CD14-positive monocyte (primary cell): Measurements from ENCODE around the gene EPPIN. TPM values are rescaled to one million over a fixed set of nuclear protein-coding genes. Genes with fewer than 3 reads are reported as not detected.

Experiments
- DNase-seq, 3 donors: peaks; one replicate each; pipeline ENCODE4 v3.0.0-alpha.2; 2011 to 2022
- H2AFZ ChIP-seq: 2 replicates; pipeline ENCODE4 v1.6.0; 2012; ENCODE audit warnings: mild to moderate bottlenecking, low read depth, low read length, inconsistent platforms; ENCODE audit not compliant: insufficient read depth, poor library complexity, severe bottlenecking
- H3K27ac ChIP-seq, 2 donors: 1 replicate in 1 of 2; 2 replicates in 1 of 2; pipeline ENCODE4 v1.5.1; 2012 to 2013; ENCODE audit warnings: low read length in 2 of 2, control low read depth in 1 of 2, inconsistent platforms in 1 of 2, low read depth in 1 of 2, mild to moderate bottlenecking in 1 of 2
- H3K27me3 ChIP-seq, 2 donors: one replicate each; pipeline versions ENCODE4 v1.6.0 to v1.6.1; 2011 to 2013; ENCODE audit warnings: low read length in 2 of 2; ENCODE audit not compliant: control insufficient read depth in 2 of 2, insufficient read depth in 2 of 2
- H3K36me3 ChIP-seq, 2 donors: replicated peaks in 1 of 2; 1 replicate in 1 of 2; 2 replicates in 1 of 2; pipeline versions ENCODE4 v1.5.1 to v1.6.1; 2012 to 2013; ENCODE audit warnings: low read length in 2 of 2, control low read depth in 1 of 2, inconsistent platforms in 1 of 2, mild to moderate bottlenecking in 1 of 2; ENCODE audit not compliant: insufficient read depth in 2 of 2, control insufficient read depth in 1 of 2
- H3K4me1 ChIP-seq, 2 donors: 1 replicate in 1 of 2; 2 replicates in 1 of 2; pipeline versions ENCODE4 v1.5.1 to v1.6.1; 2012 to 2013; ENCODE audit warnings: low read length in 2 of 2, control low read depth in 1 of 2, inconsistent platforms in 1 of 2, mild to moderate bottlenecking in 1 of 2, moderate library complexity in 1 of 2; ENCODE audit not compliant: insufficient read depth in 2 of 2, control insufficient read depth in 1 of 2
- H3K4me2 ChIP-seq: replicated peaks from 2 replicates; pipeline ENCODE3; 2012; ENCODE audit warnings: low read length, moderate library complexity, mild to moderate bottlenecking; ENCODE audit not compliant: poor library complexity, severe bottlenecking; ENCODE audit errors: extremely low read depth
- H3K4me3 ChIP-seq, 3 experiments: fragments of 200-600 bp in 1 of 3; sonication (generic) in 1 of 3; replicated peaks in 1 of 3; 1 replicate in 2 of 3; 2 replicates in 1 of 3; pipeline ENCODE4 v1.5.1; 2011 to 2013; ENCODE audit warnings: low read length in 3 of 3, mild to moderate bottlenecking in 3 of 3, control low read depth in 2 of 3, low read depth in 2 of 3, inconsistent platforms in 1 of 3, moderate library complexity in 1 of 3
- H3K79me2 ChIP-seq: 2 replicates; pipeline ENCODE4 v1.6.0; 2012; ENCODE audit warnings: mild to moderate bottlenecking, control low read depth, inconsistent platforms, low read length, moderate library complexity; ENCODE audit not compliant: insufficient read depth
- H3K9ac ChIP-seq: 2 replicates; pipeline ENCODE4 v1.6.0; 2017; ENCODE audit warnings: low read length, mild to moderate bottlenecking; ENCODE audit not compliant: insufficient read depth, poor library complexity, severe bottlenecking
- H3K9me3 ChIP-seq, 2 donors: replicated peaks in 1 of 2; 1 replicate in 1 of 2; 2 replicates in 1 of 2; pipeline versions ENCODE4 v1.5.1 to v1.6.1; 2012 to 2013; ENCODE audit warnings: low read length in 2 of 2, control low read depth in 1 of 2; ENCODE audit not compliant: control insufficient read depth in 1 of 2, insufficient read depth in 1 of 2
- H4K20me1 ChIP-seq: 2 replicates; pipeline ENCODE4 v1.6.0; 2012; ENCODE audit warnings: mild to moderate bottlenecking, low read length, control low read depth, moderate library complexity; ENCODE audit not compliant: insufficient read depth
- H3K27ac Mint-ChIP-seq, 7 donors: one replicate each; pipeline ENCODE4 v1.8.0; 2020; ENCODE audit warnings: mild to moderate bottlenecking in 7 of 7, mixed read lengths in 7 of 7, moderate library complexity in 6 of 7, inconsistent platforms in 2 of 7
- H3K27me3 Mint-ChIP-seq, 3 donors: one replicate each; pipeline ENCODE4 v1.8.0; 2021 to 2022; ENCODE audit warnings: low read depth in 3 of 3, mild to moderate bottlenecking in 3 of 3, mixed read lengths in 3 of 3, moderate library complexity in 3 of 3, inconsistent platforms in 1 of 3
- H3K36me3 Mint-ChIP-seq, 2 donors: one replicate each; pipeline ENCODE4 v1.8.0; 2020; ENCODE audit warnings: mixed read lengths in 2 of 2, inconsistent platforms in 1 of 2, mild to moderate bottlenecking in 1 of 2
- H3K4me1 Mint-ChIP-seq: one replicate; pipeline ENCODE4 v1.8.0; 2020; ENCODE audit warnings: mild to moderate bottlenecking, mixed read lengths
- H3K4me3 Mint-ChIP-seq, 2 donors: one replicate each; pipeline ENCODE4 v1.8.0; 2020; ENCODE audit warnings: mild to moderate bottlenecking in 2 of 2, mixed read lengths in 2 of 2, moderate library complexity in 1 of 2
- H3K9me3 Mint-ChIP-seq, 7 donors: one replicate each; pipeline ENCODE4 v1.8.0; 2020 to 2022; ENCODE audit warnings: mixed read lengths in 7 of 7, mild to moderate bottlenecking in 6 of 7, moderate library complexity in 6 of 7, inconsistent platforms in 2 of 7
- WGBS: methylation state at CpG from one replicate; pipeline ENCODE4 v1.1.5; 2013; ENCODE audit warnings: missing lambda C conversion rate; ENCODE audit not compliant: insufficient coverage; 5-methylcytosine and 5-hydroxymethylcytosine counted together
- intact Hi-C, 2 donors: fragments of 100-400 bp; cut with micrococcal nuclease; formaldehyde crosslinking; loops; one replicate each; pipeline versions ENCODE4 v1.15.0 to v1.15.1; 2023
- polyA plus RNA-seq, 3 donors: library from polyadenylated mRNA; depleted of rRNA in 1 of 3; unstranded in 2 of 3; stranded (reverse) in 1 of 3; fragments of 300-500 nt in 2 of 3; fragments of >200 nt in 1 of 3; fragmentation: Illumina TruSeq in 2 of 3; gene quantifications; 1 replicate in 2 of 3; 2 replicates in 1 of 3; pipeline ENCODE4 v1.2.3, GENCODE V29; 2012 to 2021
- TF ChIP-seq, protein P1 (sequence below): fragments of 200-600 bp; IDR thresholded peaks from one replicate; pipeline ENCODE4 v1.8.0; 2022; ENCODE audit warnings: antibody characterized with exemption, mild to moderate bottlenecking

EPPIN gene
- polyA plus RNA-seq, 3 donors = not detected

GRCh38 chr20:45507011-45507820 lies 40.0 kb downstream of the EPPIN start:
- Mint-ChIP-seq H3K36me3 (no peaks in the 10 kb centered on the region), H3K4me1 (no peaks in the 10 kb centered on the region), H3K27me3 (peaks cover 7 to 24% (median 22%) of the 10 kb centered on the region in 3 donors), H3K27ac (no peak overlapping the region), H3K4me3 (no peak overlapping the region), H3K9me3 (peaks cover 0 to 1% (median 0%) of the 10 kb centered on the region in 7 donors)
- Histone ChIP-seq H3K79me2 (no peaks in the 10 kb centered on the region), H3K36me3 (no peaks in the 10 kb centered on the region), H3K9me3 (no peaks in the 10 kb centered on the region), H3K4me2 (no peak overlapping the region), H3K27ac (no peak overlapping the region), H3K9ac (no peak overlapping the region), H2AFZ (no peak overlapping the region), H4K20me1 (no peaks in the 10 kb centered on the region), H3K4me1 (no peaks in the 10 kb centered on the region), H3K27me3 (peaks cover 5 to 9% of the 10 kb centered on the region in 2 donors), H3K4me3 (no peak overlapping the region)
- intact Hi-C loops = no loop called here
- TF ChIP-seq, protein P1, sequence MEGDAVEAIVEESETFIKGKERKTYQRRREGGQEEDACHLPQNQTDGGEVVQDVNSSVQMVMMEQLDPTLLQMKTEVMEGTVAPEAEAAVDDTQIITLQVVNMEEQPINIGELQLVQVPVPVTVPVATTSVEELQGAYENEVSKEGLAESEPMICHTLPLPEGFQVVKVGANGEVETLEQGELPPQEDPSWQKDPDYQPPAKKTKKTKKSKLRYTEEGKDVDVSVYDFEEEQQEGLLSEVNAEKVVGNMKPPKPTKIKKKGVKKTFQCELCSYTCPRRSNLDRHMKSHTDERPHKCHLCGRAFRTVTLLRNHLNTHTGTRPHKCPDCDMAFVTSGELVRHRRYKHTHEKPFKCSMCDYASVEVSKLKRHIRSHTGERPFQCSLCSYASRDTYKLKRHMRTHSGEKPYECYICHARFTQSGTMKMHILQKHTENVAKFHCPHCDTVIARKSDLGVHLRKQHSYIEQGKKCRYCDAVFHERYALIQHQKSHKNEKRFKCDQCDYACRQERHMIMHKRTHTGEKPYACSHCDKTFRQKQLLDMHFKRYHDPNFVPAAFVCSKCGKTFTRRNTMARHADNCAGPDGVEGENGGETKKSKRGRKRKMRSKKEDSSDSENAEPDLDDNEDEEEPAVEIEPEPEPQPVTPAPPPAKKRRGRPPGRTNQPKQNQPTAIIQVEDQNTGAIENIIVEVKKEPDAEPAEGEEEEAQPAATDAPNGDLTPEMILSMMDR = no peak
- peak in 1 of 3 donors; percentile 47 for DNase-seq
- WGBS = 86% methylated on average over 2 of the region's 5 CpGs

GRCh38 chr20:45506398-45506797 lies 40.8 kb downstream of the EPPIN start:
- H3K9me3 ChIP-seq = no peaks in the 10 kb centered on the region
- Mint-ChIP-seq H3K9me3 (no peaks in the 10 kb centered on the region), H3K4me3 (no peak overlapping the region), H3K4me1 (no peaks in the 10 kb centered on the region), H3K27ac (no peak overlapping the region), H3K27me3 (peaks cover 8 to 30% (median 17%) of the 10 kb centered on the region in 3 donors), H3K36me3 (no peaks in the 10 kb centered on the region)
- intact Hi-C loops = no loop called here
- DNase-seq = no peak
- peaks cover 7 to 13% of the 10 kb centered on the region in 2 donors for H3K27me3 ChIP-seq
- no peaks in the 10 kb centered on the region for H3K36me3 ChIP-seq
- H3K79me2 ChIP-seq = no peaks in the 10 kb centered on the region
- H3K27ac ChIP-seq = no peak overlapping the region
- no peaks in the 10 kb centered on the region for H4K20me1 ChIP-seq
- TF ChIP-seq, protein P1 = no peak
- no CpG with 5 or more reads among the region's 2 CpGs for WGBS
- H3K4me1 ChIP-seq = no peaks in the 10 kb centered on the region
- no peak overlapping the region for H3K9ac ChIP-seq
- no peak overlapping the region for H2AFZ ChIP-seq
- H3K4me2 ChIP-seq = no peak overlapping the region
- H3K4me3 ChIP-seq = no peak overlapping the region
